DND-41 (cell line): Measurements from ENCODE around the gene MCF2L.

Experiments
- ATAC-seq: fragments of 200-7000 bp; cut with Tn5 transposase; 3 replicates; pipeline ENCODE4 v1.9.1; 2021; ENCODE audit warnings: low read depth; ENCODE audit not compliant: insufficient read depth
- DNase-seq: peaks from one replicate; pipeline ENCODE4 v3.0.0-alpha.2; 2020
- H2AFZ ChIP-seq: 2 replicates; pipeline ENCODE4 v1.6.0; 2012; ENCODE audit warnings: low read depth, low read length
- H3K27ac ChIP-seq: 2 replicates; pipeline ENCODE4 v1.5.1; 2012; ENCODE audit warnings: low read length, inconsistent platforms
- H3K27me3 ChIP-seq: fragments of 200-600 bp; sonication (generic); 2 replicates; pipeline ENCODE4 v1.6.0; 2012; ENCODE audit warnings: low read length, mild to moderate bottlenecking, inconsistent platforms; ENCODE audit not compliant: insufficient read depth, poor library complexity
- H3K36me3 ChIP-seq: 2 replicates; pipeline ENCODE4 v1.5.1; 2012; ENCODE audit warnings: low read length, inconsistent platforms; ENCODE audit not compliant: insufficient read depth
- H3K4me1 ChIP-seq: 2 replicates; pipeline ENCODE4 v1.5.1; 2012; ENCODE audit warnings: mild to moderate bottlenecking, low read length; ENCODE audit not compliant: insufficient read depth
- H3K4me2 ChIP-seq: 2 replicates; pipeline ENCODE4 v1.6.0; 2012; ENCODE audit warnings: mild to moderate bottlenecking, moderate library complexity, low read length, inconsistent platforms; ENCODE audit not compliant: insufficient read depth
- H3K4me3 ChIP-seq, 2 experiments: fragments of 200-600 bp in 1 of 2; shearing (Covaris generic) in 1 of 2; 2 replicates each; pipeline ENCODE4 v1.5.1; 2012 to 2016; ENCODE audit warnings: inconsistent platforms in 2 of 2, low read length in 2 of 2, mild to moderate bottlenecking in 2 of 2, low read depth in 1 of 2, moderate library complexity in 1 of 2
- H3K79me2 ChIP-seq: 2 replicates; pipeline ENCODE4 v1.6.0; 2012; ENCODE audit warnings: low read length, inconsistent platforms; ENCODE audit not compliant: insufficient read depth
- H3K9ac ChIP-seq: 2 replicates; pipeline ENCODE4 v1.6.0; 2012; ENCODE audit warnings: low read depth, mild to moderate bottlenecking, inconsistent platforms, low read length, moderate library complexity
- H3K9me3 ChIP-seq: 2 replicates; pipeline ENCODE4 v1.5.1; 2012; ENCODE audit warnings: low read length, moderate library complexity, mild to moderate bottlenecking, inconsistent platforms; ENCODE audit not compliant: insufficient read depth, severe bottlenecking
- H4K20me1 ChIP-seq: 2 replicates; pipeline ENCODE4 v1.6.0; 2012; ENCODE audit warnings: low read length; ENCODE audit not compliant: insufficient read depth
- CTCF ChIP-seq: IDR thresholded peaks from 2 replicates; pipeline ENCODE4 v1.5.1; 2012; ENCODE audit warnings: borderline replicate concordance, low read length, moderate library complexity, mild to moderate bottlenecking; ENCODE audit not compliant: poor library complexity, severe bottlenecking; ENCODE audit errors: extremely low read depth
- EZH2 ChIP-seq: IDR thresholded peaks from 3 replicates; pipeline ENCODE4 v1.6.1; 2012; ENCODE audit warnings: borderline replicate concordance, low read depth, mild to moderate bottlenecking, moderate library complexity, low read length, inconsistent platforms; ENCODE audit not compliant: severe bottlenecking

The MCF2L gene

GRCh38 chr13:113050734-113051431 is 81.9 kb downstream of the MCF2L start:
- H2AFZ ChIP-seq = no peak overlapping the region
- no peak for DNase-seq
- TF ChIP-seq EZH2 (no peak), CTCF (no peak)
- no peaks in the 10 kb centered on the region for H3K9me3 ChIP-seq
- H3K4me2 ChIP-seq = no peak overlapping the region
- H3K9ac ChIP-seq = no peak overlapping the region
- H3K27me3 ChIP-seq = no peaks in the 10 kb centered on the region
- no peak overlapping the region for H3K4me3 ChIP-seq
- no peaks in the 10 kb centered on the region for H3K79me2 ChIP-seq
- H3K36me3 ChIP-seq = no peaks in the 10 kb centered on the region
- no peak for ATAC-seq
- H4K20me1 ChIP-seq = peaks cover 4% of the 10 kb centered on the region; the same call in 1 of the 2 replicates
- H3K4me1 ChIP-seq = no peaks in the 10 kb centered on the region
- H3K27ac ChIP-seq = no peak overlapping the region

GRCh38 chr13:113051641-113052040 is 82.6 kb downstream of the MCF2L start:
- H3K4me3 ChIP-seq = no peak overlapping the region
- H3K9ac ChIP-seq = no peak overlapping the region
- H3K36me3 ChIP-seq = no peaks in the 10 kb centered on the region
- H3K27ac ChIP-seq = no peak overlapping the region
- H4K20me1 ChIP-seq = peaks cover 4% of the 10 kb centered on the region; the same call in 1 of the 2 replicates
- DNase-seq = no peak
- no peak overlapping the region for H2AFZ ChIP-seq
- H3K79me2 ChIP-seq = no peaks in the 10 kb centered on the region
- no peak overlapping the region for H3K4me2 ChIP-seq
- ATAC-seq = no peak
- no peaks in the 10 kb centered on the region for H3K4me1 ChIP-seq
- H3K9me3 ChIP-seq = no peaks in the 10 kb centered on the region
- H3K27me3 ChIP-seq = no peaks in the 10 kb centered on the region
- TF ChIP-seq CTCF (no peak), EZH2 (no peak)

- no peak for DNase-seq
- H3K27me3 ChIP-seq = no peaks in the 10 kb centered on the region
- ATAC-seq = no peak
- TF ChIP-seq CTCF (no peak), EZH2 (no peak)
- no peaks in the 10 kb centered on the region for H3K9me3 ChIP-seq
- H3K4me1 ChIP-seq = no peaks in the 10 kb centered on the region
- H3K79me2 ChIP-seq = no peaks in the 10 kb centered on the region
- no peak overlapping the region for H3K27ac ChIP-seq
- H3K9ac ChIP-seq = no peak overlapping the region
- no peaks in the 10 kb centered on the region for H3K36me3 ChIP-seq
- no peak overlapping the region for H3K4me2 ChIP-seq
- no peak overlapping the region for H2AFZ ChIP-seq
- no peak overlapping the region for H3K4me3 ChIP-seq
- H4K20me1 ChIP-seq = peaks cover 4% of the 10 kb centered on the region; the same call in 1 of the 2 replicates
These were observed 83.2 kb downstream of the MCF2L start for GRCh38 chr13:113052206-113052605.

- DNase-seq (no peak), ATAC-seq (no peak)
- Histone ChIP-seq H4K20me1 (no peaks in the 10 kb centered on the region), H2AFZ (no peak overlapping the region), H3K27ac (no peak overlapping the region), H3K79me2 (no peaks in the 10 kb centered on the region), H3K36me3 (no peaks in the 10 kb centered on the region), H3K9ac (no peak overlapping the region), H3K9me3 (peaks cover under 1% of the 10 kb centered on the region), H3K4me2 (no peak overlapping the region), H3K4me3 (no peak overlapping the region), H3K4me1 (no peaks in the 10 kb centered on the region), H3K27me3 (no peaks in the 10 kb centered on the region)
- no peak for TF ChIP-seq CTCF
- no peak for TF ChIP-seq EZH2
These were observed 84.0 kb downstream of the MCF2L start for GRCh38 chr13:113052971-113053370.
